ENCODE results near the gene SLC7A10.

The SLC7A10 gene

GRCh38 chr19:33186431-33187182 is 39.0 kb downstream of the SLC7A10 start:
- Histone ChIP-seq H3K79me2 (ENCODE audit: low read length) (no peaks in the 10 kb centered on the region), H4K20me1 (ENCODE audit: insufficient read depth, low read length) (no peaks in the 10 kb centered on the region), H3K27me3 (ENCODE audit: low read depth, low read length) (0 out of 2 replicates have a peak, but pooled peaks cover 3% of the 10 kb centered on the region), H3K9ac (ENCODE audit: low read length) (no peak overlapping the region), H3K9me3 (ENCODE audit: insufficient read depth, low read length) (no peaks in the 10 kb centered on the region), H3K4me2 (ENCODE audit: low read length) (no peak overlapping the region), H3K4me1 (ENCODE audit: low read length) (no peaks in the 10 kb centered on the region), H3K4me3 (ENCODE audit: low read length) (no peak overlapping the region), H3K36me3 (replicated peaks; ENCODE audit: low read depth, low read length) (no peaks in the 10 kb centered on the region), H2AFZ (ENCODE audit: low read depth, low read length) (no peak overlapping the region), H3K27ac (ENCODE audit: low read length) (no peak overlapping the region)
- TF ChIP-seq CTCF (IDR thresholded peaks at IDR 0.05; ENCODE audit: low read depth, low read length) (no peak), EZH2phosphoT487 (IDR thresholded peaks at IDR 0.05; ENCODE audit: low read depth) (no peak)

- Histone ChIP-seq H3K36me3 (replicated peaks; ENCODE audit: low read depth, low read length) (no peaks in the 10 kb centered on the region), H3K4me2 (ENCODE audit: low read length) (peak overlapping the region; percentile 90), H3K27ac (ENCODE audit: low read length) (peak overlapping the region; percentile 68), H3K4me3 (ENCODE audit: low read length) (peak overlapping the region; percentile 91), H3K27me3 (ENCODE audit: low read depth, low read length) (no peaks in the 10 kb centered on the region), H4K20me1 (ENCODE audit: insufficient read depth, low read length) (no peaks in the 10 kb centered on the region), H3K9me3 (ENCODE audit: insufficient read depth, low read length) (no peaks in the 10 kb centered on the region), H2AFZ (ENCODE audit: low read depth, low read length) (peak overlapping the region; percentile 67), H3K9ac (ENCODE audit: low read length) (peak overlapping the region; percentile 57), H3K4me1 (ENCODE audit: low read length) (peaks cover 11% of the 10 kb centered on the region; the same call in 1 of the 2 replicates), H3K79me2 (ENCODE audit: low read length) (peaks cover 13% of the 10 kb centered on the region)
- TF ChIP-seq EZH2phosphoT487 (IDR thresholded peaks at IDR 0.05; ENCODE audit: low read depth): no peak
- peak; percentile 60 for TF ChIP-seq CTCF (IDR thresholded peaks at IDR 0.05; ENCODE audit: low read depth, low read length)
These were observed 48.2 kb downstream of the SLC7A10 start for GRCh38 chr19:33177417-33177979.

DNA sequence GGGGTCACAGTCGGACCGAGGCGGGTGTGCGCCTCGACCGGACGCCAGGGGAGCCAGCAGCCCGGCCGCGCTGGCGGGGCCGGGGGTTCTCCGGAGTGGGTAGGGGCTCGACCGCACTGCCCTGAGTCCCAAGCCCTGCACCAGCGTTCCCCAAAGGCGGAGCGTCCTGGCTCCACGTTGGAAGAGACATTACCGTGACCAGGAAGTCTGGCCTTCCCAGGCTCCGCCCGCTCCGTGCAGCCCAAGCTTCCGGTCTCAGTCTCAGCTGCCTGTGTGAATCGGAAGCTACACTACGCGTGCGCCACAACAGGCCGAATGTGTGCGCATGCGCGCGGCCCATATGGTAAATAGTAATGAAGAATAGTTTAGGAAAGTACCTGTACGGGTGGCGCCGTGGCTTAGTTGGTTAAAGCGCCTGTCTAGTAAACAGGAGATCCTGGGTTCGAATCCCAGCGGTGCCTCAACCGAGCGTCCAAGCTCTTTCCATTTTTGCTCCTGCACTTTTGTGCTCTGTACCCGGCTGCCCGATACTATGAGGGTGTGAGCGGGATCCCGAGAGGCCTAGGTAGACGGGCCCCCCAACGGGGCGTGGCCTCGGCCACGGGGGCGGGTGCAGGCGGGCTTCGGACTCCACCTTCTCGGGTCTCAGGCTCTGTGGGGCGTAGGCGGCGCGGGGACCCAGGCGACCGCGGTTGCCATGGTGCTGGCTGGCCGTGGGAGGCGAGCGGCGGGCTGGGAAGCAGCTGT is 48.8 kb downstream of the SLC7A10 start:
- TF ChIP-seq CTCF (IDR thresholded peaks at IDR 0.05; ENCODE audit: low read depth, low read length) (peak; percentile 23; the same call in 1 of the 2 replicates), EZH2phosphoT487 (IDR thresholded peaks at IDR 0.05; ENCODE audit: low read depth) (no peak)
- Histone ChIP-seq H3K4me3 (ENCODE audit: low read length) (peak overlapping the region; percentile 91), H2AFZ (ENCODE audit: low read depth, low read length) (peak overlapping the region; percentile 67), H3K27ac (ENCODE audit: low read length) (peak overlapping the region; percentile 68), H3K9me3 (ENCODE audit: insufficient read depth, low read length) (no peaks in the 10 kb centered on the region), H4K20me1 (ENCODE audit: insufficient read depth, low read length) (no peaks in the 10 kb centered on the region), H3K4me2 (ENCODE audit: low read length) (peak overlapping the region; percentile 98), H3K9ac (ENCODE audit: low read length) (peak overlapping the region; percentile 85), H3K36me3 (replicated peaks; ENCODE audit: low read depth, low read length) (no peaks in the 10 kb centered on the region), H3K27me3 (ENCODE audit: low read depth, low read length) (no peaks in the 10 kb centered on the region), H3K4me1 (ENCODE audit: low read length) (peaks cover 11% of the 10 kb centered on the region; the same call in 1 of the 2 replicates), H3K79me2 (ENCODE audit: low read length) (peaks cover 13% of the 10 kb centered on the region)

All from OCI-LY3 (cell line).